ENCODE results near the gene FNDC3A. TPM values are rescaled to one million over a fixed set of nuclear protein-coding genes. Genes with fewer than 3 reads are reported as not detected.

The FNDC3A gene
- 16.2 to 29.8 TPM (median 22.7 TPM) in 5 replicates for total RNA-seq (2022; extraction: Qiagen RNA extraction)

GRCh38 chr13:48975856-48976575 is at the start of gene FNDC3A:
Gene FNDC3A, plus strand, starts transcription at chr13:48975912. Its CDS starts 30,279 bp downstream, at chr13:49006191.

GRCh38 chr13:49220036-49220855 is 244.5 kb downstream of the FNDC3A start, which contains the start of gene MLNR:
Gene MLNR, plus strand, starts transcription at chr13:49220338. Its CDS starts 0 bp downstream, at chr13:49220338.

GRCh38 chr13:49247643-49248621 is 272.2 kb downstream of the FNDC3A start, which contains the start of gene CDADC1:
Gene CDADC1, plus strand, starts transcription at chr13:49247925. Its CDS starts 113 bp downstream, at chr13:49248038.

Other genes starting within 250 kb of the FNDC3A start
- 0.32 to 0.85 TPM (median 0.51 TPM) in 5 replicates for gene MLNR, start 244.4 kb downstream of the FNDC3A start, total RNA-seq (2022; extraction: Qiagen RNA extraction)

All from A549 treated with Hydrocortisone at 1 μM for 4 hours (cell line).